Stimulated activated CD8-positive, alpha-beta memory T cell treated with anti-CD3 and anti-CD28 coated beads, Interleukin-15, amount 100 ng/mL, for 1 hour (primary cell): Measurements from ENCODE around the gene CDH4.

ENCODE experiments used
- DNase-seq: peaks from one replicate; pipeline ENCODE4 v3.0.0-alpha.2; 2020; ENCODE audit warnings: low read depth

Gene CDH4

DNA sequence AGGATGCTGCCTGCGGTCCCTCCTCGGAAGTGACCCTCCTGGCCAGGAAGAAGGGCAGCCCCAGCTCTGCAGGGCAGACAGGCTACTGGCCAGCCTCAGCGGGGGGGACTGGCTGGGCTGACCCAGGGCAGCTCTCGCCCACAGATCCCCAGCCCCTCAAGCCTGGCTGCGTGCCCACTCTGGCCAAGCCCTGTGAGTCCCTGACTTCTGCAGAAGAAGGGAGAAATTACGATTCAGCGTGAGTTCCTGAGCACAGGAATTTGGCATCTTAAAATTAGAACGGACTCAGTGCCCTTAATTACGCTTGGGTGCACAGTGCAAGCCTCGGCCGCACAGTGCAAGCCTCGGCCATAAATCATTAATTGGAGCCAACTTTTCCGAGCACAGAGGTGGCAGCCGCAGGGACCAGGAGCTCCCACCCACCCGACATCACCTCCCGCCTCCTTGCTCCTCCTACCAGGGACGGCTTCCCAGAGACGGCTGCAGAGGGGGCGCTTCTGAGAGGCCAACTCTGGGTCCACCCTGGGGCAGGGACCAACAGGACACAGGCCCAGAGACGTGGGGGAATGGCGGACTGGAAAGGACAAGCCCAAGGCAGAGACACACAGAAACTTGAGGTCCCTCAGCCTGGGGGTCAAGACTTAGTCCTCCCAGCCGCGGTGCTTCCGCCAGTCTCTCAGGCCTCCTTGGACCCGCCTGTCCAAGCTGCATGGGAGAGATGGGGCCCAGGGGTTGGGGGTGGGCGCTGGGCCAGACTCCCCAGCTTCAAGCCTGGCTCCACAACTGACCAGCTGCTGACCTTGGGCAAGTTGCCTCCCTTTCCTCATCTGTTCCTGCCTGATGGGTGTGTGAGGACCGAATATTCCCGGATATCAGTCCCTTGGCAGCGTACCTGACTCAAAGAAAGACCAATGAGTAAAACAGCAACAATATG lies 648.2 kb downstream of the CDH4 start:
- no peak for DNase-seq

DNA sequence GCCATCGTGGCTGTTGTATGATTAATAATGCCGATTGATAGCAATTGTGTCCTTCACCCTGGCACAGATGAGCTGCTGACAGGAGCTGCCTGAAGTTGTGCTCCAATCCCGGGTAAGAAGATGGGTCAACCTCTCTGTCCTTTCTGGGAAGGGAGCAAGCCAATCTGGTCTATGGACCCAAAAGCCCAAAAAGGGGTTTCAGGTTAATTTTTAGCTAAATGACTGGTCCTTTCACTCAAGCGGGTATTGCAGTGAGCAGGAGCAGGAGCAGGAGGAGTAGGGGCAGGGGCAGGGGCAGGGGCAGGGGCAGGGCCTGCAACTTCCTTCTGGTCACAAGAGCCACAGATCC lies 648.9 kb downstream of the CDH4 start:
- DNase-seq, result no peak

GRCh38 chr20:61901392-61902220 lies 649.5 kb downstream of the CDH4 start:
- DNase-seq, result no peak

- no peak for DNase-seq
Observed at GRCh38 chr20:61902221-61902869, 650.3 kb downstream of the CDH4 start.

DNA sequence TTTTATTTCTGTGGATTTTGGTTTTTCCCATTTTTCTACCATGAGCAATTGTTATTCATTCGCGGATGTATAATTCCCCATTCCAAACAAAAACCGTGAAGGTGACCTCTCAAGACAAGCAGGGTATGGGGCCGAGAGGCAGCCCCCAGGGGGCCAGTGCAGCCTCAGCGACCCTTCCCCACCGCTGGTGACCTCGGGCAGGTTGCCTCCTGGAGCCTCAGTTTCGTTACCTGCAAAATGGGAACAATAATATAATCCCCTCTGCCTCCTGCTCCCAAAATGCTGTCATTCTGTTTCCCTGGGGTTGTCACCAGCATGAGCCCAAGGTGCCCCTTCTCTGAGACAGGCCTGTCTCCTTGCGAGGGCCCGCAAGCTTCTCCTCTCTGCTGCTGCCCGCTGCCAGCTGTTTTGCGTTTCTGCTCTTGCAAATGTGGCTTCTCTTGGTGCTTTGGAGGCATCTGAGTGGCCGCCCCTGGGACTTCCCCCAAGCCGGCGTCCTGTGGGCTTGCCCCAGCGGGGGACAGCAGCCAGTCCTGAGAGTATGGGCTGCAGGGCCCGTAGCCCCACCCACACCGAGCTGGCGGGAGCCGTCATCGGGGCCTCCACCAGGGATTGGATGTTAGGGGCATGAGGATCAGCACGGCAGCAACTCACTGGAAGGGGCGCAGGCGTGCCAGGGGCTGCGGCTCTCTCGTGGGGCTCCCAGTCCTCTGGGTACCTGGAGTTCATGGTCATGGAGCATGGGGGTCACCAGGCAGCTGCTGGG lies 651.7 kb downstream of the CDH4 start:
- DNase-seq, result no peak

- DNase-seq, result no peak
Observed at GRCh38 chr20:61904456-61904855, 652.4 kb downstream of the CDH4 start.

DNA sequence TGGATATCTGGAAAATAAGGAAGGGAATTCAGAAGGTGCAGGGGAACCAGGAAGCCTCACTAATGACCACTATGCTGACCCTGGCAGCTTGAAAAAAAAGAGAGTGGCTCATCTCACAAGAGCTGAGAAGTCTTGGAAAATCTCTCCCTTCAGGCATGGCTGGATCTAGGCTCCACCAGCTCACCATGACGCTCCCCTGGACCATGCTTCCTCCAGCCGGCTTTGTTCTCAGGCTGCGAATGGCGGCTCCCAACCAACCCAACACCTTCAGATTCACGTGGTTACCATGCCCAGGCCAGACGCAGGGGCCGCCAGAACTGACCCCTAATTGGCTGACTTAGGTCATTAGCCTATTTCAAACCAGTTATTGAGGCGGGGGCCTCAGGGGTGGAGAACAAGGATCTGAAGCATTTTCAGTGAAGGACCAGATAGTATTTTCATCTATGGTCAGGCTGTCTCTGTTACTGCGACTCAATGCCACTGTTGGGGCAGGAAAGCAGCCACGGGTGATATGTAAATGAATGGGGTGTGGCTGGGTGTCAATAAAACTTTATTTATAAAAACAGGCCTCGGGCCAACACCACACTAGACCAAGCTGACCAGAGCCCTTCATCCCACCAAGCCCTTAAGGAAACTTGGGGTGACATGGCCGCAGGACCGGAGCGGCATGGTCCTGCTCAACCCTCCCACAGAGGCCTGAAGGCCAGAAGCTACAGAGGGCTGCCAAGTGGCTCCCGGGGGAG lies 653.9 kb downstream of the CDH4 start:
- no peak for DNase-seq

- DNase-seq, result no peak
Observed at GRCh38 chr20:61907081-61907891, 655.2 kb downstream of the CDH4 start.

DNA sequence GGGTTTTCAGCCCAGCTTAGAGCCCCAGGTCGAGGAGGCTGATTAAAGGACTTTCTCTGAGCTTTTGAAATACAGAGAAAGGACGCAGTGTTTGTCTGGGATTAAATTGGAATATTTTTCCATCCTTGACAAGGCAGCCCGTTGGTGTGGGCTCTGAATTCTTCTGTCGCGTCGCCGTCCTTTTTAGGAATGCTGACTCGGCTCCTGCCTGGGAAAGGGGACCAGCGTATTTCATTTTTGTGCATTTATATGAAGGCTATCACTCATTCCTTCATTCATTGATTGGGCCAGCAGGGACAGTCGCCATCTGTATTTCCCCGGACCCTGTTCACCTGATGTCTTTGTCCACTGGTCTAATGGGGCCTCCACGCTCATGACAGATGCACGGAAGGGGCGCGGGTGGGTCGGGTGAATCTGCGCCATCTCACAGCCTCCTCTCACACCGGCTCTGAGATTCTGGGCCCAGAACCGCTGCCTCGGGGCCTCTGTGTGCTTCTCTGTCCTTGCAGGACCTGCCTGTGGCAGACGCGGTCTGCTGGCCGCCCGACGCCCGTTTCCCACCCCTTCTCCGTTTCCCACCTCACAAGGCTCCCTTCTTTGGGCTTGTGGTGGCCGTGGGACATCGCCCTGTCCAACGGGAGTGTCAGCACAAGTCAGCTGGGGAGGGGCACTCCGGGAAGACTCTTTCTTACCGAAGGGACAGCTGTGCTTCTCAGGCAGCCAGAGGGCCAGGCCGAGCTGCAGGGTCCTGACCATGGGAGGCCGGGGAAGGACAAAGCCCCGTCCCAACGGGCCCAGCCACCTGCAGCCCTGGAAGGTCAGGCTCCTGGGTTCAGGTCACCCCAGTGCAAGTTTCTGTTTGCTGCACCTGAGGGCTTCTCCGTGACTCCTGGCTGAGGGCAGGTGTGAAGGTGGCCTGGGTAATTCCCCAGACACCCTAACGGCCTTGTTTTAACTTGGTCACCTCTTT lies 656.3 kb downstream of the CDH4 start:
- DNase-seq, result no peak

DNA sequence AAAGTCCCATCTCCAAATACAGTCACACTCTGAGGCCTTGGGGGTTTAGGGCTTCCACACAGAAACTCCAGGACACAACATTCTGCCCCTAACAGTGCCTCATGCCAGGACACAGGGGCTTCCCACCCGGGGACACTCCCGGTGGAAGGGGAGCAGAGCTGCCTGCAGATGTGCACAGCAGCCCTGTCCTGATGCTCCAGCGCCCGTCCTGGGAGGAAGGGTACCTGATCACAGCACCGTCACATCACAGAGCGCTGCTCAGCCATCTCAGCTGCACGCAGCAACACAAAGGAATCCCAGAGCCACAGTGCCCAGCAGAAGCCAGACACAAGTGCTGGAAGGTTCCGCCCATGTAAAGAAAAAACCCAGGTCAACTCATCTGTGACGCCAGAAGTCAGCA lies 657.0 kb downstream of the CDH4 start:
- no peak for DNase-seq

- no peak for DNase-seq
Observed at GRCh38 chr20:61909821-61910220, 657.8 kb downstream of the CDH4 start.

GRCh38 chr20:61911824-61912223 lies 659.8 kb downstream of the CDH4 start:
- no peak for DNase-seq

GRCh38 chr20:61912665-61913422 lies 660.8 kb downstream of the CDH4 start:
- DNase-seq, result no peak

GRCh38 chr20:61913423-61914225 lies 661.6 kb downstream of the CDH4 start:
- no peak for DNase-seq

- no peak for DNase-seq
Observed at GRCh38 chr20:61915101-61915500, 663.0 kb downstream of the CDH4 start.

GRCh38 chr20:61916318-61916891 lies 664.3 kb downstream of the CDH4 start:
- DNase-seq, result no peak
